NCI-H187 (cell line): Measurements from ENCODE around the gene ANO4.
"Not testable (repeated sequence)": the region's sequence is repeated elsewhere in the genome, so short reads cannot be mapped to it uniquely, and the experiment has no call there.

Experiments
- DNase-seq, 2 experiments: peaks; one replicate each; lab custom pipeline; 2025; lab: John Stamatoyannopoulos, UW

Gene ANO4

GRCh38 chr12:100871195-100871734 is 76.7 kb downstream of the ANO4 start:
- no peak for DNase-seq

DNA sequence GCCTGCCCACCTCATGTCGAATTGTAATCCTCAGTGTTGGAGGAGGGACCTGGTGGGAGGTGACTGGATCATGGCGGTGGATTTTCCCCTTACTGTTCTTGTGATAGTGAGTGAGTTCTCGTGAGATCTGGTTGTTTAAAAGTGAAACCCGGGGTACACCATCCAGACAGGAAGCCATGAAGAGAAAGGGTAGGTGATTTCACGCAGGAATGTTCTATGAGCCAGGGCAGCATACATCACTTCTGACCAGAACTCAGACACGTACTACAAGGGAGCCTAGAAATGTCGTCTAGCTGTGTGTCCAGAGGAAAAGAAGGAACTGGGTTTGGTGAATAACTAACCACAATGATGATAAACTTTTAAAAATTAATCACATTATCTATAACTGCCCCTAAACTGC is 80.6 kb downstream of the ANO4 start:
- DNase-seq: no peak

GRCh38 chr12:100875771-100876170 is 81.2 kb downstream of the ANO4 start:
- DNase-seq: no peak

DNA sequence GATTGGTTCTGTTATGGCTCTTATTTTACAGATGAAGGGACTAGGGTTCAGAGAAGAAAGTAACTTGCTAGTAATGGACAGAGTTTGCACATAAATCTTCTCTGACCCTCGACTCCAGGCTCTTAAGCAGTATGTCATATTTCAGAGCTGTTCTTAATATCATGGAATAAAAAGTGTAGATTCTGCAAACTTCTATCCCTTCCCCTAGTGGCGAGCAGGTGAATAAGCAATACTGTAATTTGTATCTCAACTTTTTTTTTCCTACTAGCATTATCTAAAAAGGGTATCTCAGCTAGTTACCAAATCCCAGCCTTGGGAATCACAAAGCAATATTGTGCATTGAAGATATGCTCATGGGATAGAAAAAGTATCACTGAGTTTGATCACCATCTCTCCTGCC is 83.2 kb downstream of the ANO4 start:
- DNase-seq: no peak

- DNase-seq: no peak
These were observed 100.6 kb downstream of the ANO4 start for GRCh38 chr12:100895192-100895591.

DNA sequence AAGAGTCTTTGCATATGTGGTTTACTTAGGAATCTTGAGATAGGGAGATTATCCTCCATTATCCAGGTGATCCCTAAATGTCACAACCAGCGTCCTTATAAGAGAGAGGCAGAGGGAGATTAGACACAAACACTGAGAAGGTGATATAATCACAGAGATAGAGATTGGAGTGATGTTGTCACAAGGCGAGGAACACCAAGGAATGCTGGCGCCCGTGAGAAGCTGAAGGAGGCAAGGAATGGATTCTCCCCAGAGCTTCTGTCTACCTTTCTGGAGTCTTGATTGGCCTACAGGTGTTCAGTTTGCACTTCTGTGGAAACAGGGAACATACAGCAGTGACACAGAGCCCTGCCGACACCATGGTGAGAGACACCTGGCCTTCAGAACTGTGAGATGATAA is 101.6 kb downstream of the ANO4 start:
- no peak for DNase-seq

DNA sequence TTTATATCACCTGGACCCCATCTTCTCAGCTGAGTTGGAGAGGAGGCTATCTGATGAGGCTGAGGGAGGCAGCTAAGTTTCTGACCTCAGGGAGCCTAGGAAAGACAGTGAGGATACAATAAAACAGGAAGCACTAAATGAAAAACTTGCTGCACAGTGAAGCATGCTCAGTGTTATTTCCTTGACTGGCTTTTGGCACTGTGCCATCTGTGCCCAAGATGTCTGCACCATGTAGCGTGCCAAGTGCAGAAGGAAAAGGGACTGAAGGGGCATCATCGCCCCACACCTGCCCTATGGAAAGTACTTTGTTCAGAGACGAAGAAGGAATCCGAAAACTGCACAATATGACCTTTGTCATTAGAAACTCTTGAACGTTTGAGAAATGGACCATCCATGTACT is 102.7 kb downstream of the ANO4 start:
- no peak for DNase-seq

DNA sequence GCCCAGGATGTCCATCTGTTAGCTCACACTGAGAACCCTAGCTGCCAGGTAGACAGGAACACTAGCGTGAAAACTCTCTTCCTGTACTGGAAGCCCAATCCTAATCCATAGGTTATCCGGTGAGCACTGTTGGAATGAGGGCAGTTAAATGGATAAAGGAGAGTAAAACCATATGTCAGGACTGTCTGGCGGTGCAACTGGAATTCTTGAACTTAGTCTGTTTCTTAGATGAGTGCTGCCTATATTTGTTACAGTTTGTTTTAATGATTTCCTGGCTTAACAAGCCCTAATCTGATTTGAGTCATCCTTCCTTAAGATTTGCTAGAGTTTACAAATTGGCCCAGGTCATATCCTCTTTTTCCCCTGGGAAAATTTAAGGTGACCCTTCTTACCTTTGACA is 104.7 kb downstream of the ANO4 start:
- DNase-seq: no peak

- DNase-seq: no peak
These were observed 106.2 kb downstream of the ANO4 start for GRCh38 chr12:100900808-100901207.

DNA sequence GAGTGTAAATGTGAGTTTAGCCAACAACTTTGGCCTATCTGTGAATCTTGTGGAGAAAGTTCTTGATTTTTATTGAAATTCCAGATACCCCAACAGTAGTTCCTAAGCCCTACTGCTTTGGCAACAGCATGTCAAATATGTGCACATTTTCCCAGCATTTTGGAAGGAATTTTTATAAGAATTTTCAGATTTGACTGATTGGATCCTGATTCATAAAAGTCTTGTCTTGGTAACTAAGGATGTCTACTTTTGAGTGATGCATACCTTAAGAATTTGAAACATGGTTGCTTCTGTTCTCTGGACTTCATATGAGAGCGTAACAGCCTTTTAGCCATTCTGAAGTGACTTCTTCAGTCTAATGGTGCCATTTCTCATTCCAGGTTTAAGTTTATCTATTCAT is 106.7 kb downstream of the ANO4 start:
- DNase-seq: no peak

- DNase-seq: no peak
These were observed 109.7 kb downstream of the ANO4 start for GRCh38 chr12:100904270-100904669.

GRCh38 chr12:100908501-100908900 is 113.9 kb downstream of the ANO4 start:
- no peak for DNase-seq

DNA sequence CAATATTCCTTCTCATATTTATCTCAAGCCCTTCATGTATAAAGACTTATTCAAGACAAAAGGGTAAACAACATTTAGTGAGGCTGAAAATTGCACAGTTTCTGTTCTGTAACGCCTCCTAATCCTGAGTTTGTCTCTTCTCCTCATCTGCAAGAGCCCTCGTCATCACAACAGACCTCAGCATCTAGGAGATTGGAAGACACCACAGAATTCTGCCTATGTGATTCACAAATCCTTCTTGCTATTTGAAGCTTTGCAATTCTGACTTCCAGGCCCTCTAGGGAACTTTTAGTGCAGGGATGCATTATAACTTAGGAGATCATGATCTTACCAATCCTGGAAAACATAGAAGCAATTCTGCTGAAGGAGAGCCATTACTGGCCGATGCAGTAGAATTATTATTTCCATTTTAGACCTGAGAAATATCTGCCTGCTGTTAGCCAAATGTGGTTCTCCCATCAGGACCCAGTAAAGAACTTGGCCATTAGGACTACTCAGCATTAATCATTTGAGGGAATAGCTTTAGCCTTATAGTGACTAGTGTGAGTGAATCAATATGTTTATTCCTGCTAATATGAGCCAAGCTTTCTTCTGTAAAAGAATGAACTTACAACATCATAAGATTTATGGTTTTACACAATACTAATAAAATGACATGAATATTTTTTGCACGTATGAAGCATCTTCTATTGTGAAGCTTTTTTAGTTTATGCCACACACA is 119.5 kb downstream of the ANO4 start:
- no peak for DNase-seq

GRCh38 chr12:100919116-100919515 is 124.5 kb downstream of the ANO4 start:
- no peak for DNase-seq

DNA sequence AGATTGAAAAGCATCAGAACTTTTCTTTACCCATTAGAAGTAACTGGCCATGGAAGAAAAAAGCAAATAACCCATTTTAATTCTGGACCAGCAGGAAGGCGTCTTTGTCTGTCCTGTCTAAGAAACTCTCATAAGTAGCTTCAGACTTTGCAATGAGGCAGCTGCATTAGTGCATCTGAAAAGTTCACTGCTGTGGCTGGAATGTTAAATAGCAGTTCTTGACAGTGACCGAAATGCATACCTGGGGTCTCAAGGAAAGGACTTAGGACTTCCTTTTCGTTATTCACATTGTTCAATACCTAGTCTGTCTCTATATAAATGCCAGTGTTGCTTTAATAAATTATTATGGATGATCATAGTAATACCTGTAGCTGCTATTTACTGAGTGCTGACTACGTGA is 125.9 kb downstream of the ANO4 start:
- DNase-seq: no peak

DNA sequence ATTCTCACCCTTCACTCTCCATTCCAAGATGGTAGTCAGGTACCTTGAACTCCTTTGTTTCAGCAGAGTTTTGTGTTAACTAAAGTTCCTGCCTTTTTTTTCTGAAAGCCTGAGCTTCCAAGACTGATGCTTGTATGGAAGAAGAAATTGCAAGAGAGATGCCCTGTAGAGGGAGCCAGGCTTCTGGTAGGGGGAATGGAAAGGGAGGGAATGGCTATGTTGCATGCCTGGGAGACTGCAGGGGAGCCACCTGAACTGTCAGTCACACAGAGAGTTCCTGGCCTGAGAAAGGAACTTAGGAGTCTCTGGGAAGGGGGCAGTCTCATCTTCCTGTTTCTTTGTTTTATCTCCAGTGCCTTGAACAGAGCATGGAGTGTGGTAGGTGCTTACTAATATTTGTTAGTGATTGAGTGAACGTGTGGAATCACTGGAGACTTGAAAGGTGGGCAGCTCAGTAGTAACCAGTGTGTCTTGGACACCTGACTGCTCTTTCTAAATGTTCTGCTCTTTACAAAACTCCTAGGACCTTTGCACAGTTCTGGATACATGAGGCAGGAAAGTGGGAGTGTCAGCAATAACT is 132.2 kb downstream of the ANO4 start:
- DNase-seq: no peak

- no peak for DNase-seq
These were observed 133.2 kb downstream of the ANO4 start for GRCh38 chr12:100927826-100928225.

DNA sequence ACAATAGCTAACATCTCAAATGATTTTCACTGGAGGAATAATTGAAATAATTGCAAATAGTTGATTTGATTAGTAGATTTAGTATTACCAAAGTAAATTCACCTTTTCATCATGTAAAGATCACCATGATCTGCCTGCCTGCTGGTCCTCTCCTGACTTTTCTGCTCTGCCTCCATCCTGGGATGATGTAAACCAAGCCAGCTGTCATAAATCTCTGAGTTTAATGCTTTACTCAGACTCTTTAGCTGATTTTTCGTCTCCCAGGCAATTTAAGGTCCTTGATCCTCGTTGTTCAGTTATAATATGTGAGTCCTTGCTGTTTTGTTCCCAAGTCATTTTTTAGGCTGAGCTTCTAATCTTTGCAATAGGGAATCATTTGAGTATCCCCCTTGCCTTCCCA is 138.0 kb downstream of the ANO4 start:
- DNase-seq: no peak

DNA sequence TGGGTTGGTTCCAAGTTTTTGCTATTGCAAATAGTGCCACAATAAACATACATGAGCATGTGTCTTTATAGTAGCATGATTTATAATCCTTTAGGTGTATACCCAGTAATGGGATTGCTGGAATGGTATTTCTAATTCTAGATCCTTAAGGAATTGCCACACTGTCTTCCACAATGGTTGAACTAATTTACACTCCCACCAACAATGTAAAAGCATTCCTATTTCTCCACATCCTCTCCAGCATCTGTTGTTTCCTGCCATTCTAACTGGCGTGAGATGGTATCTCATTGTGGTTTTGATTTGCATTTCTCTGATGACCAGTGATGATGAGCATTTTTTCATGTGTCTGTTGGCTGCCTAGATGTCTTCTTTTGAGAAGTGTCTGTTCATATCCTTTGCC is 139.0 kb downstream of the ANO4 start:
- not testable (repeated sequence) for DNase-seq

DNA sequence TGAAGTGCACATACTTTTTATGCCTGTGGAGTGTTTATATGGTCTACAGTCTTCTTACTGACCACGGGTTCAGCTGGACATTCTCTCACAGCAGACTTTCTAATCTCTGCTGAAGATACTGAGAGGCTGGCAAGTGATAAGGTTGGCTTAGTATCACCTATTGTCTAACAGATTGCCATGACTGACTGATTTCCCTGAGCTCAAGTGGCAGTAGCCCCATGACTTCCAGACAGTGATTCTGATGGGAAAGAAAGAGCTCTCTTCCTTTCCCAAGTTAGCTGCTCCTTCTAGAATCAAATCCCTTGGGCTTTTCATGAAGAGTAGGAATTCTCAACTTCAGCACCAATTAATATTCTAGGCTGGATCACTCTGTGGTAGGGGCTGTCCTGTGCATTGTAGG is 141.4 kb downstream of the ANO4 start:
- DNase-seq: no peak

DNA sequence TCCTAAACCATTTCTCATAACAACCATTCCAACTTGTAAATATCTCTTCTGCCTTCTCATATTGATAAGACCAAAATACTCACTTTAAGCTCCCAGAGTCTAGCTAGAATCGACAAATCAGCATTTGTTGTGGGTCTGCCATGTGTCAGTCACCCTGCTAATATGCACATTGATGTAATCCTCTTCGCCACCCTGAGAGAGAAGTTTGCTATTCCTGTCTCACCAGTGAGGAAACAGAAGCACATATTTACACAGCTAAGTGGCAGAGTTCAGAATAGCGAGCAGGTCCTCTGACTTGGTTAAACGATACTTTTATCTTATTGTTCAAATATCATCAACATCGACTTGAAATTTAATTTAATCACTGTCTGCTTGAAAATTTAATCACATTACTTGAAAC is 142.1 kb downstream of the ANO4 start:
- no peak for DNase-seq

DNA sequence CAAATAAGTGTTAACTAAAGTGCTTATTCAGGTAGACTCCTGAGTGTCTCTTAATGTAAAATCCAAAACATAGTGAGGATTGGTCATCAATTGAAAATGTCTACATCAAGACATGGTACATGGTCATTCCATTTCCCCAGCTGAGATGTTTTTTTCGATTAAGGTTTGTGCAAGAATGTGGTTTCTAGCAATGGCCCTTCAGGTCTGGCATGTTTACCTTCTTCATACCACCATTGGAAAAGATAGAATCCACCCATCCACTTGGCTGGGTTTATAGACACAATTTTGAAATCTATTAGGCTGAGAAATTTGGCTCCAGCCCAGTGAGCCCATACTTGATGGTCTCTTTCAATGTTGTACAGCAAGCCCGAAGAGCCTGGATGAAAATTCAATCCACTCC is 145.9 kb downstream of the ANO4 start:
- no peak for DNase-seq

- DNase-seq: no peak
These were observed 148.6 kb downstream of the ANO4 start for GRCh38 chr12:100942984-100943749.
